Body of pancreas (tissue), 4 donors: ENCODE results near the gene VCP. TPM values are rescaled to one million over a fixed set of nuclear protein-coding genes. Genes with fewer than 3 reads are reported as not detected.

Source experiments
- ATAC-seq: fragments of 150-250 bp; one replicate; pipeline ENCODE4 v1.9.1; 2016
- DNase-seq, 4 donors: peaks; one replicate each; pipeline ENCODE4 v3.0.0-alpha.2; 2019
- H3K27ac ChIP-seq, 4 donors: fragments of 200-600 bp; sonication (generic); 1 replicate in 3 of 4; 2 replicates in 1 of 4; pipeline versions ENCODE4 v1.5.1 to v1.6.1; 2016 to 2019; ENCODE audit warnings: mild to moderate bottlenecking in 1 of 4, mixed read lengths in 1 of 4, moderate library complexity in 1 of 4
- H3K27me3 ChIP-seq, 2 donors: fragments of 200-600 bp; sonication (generic); one replicate each; pipeline ENCODE4 v1.6.0; 2016; ENCODE audit warnings: mild to moderate bottlenecking in 1 of 2
- H3K36me3 ChIP-seq, 2 donors: fragments of 200-600 bp; sonication (generic); replicated peaks in 1 of 2; 2 replicates each; pipeline ENCODE4 v1.5.1; 2016; ENCODE audit warnings: low read depth in 2 of 2; ENCODE audit not compliant: insufficient read depth in 1 of 2
- H3K4me1 ChIP-seq: fragments of 200-600 bp; sonication (generic); one replicate; pipeline ENCODE4 v1.6.0; 2016
- H3K4me3 ChIP-seq, 2 donors: fragments of 200-600 bp; sonication (generic); 1 replicate in 1 of 2; 2 replicates in 1 of 2; pipeline ENCODE4 v1.5.1; 2016 to 2019
- H3K9me3 ChIP-seq, 3 donors: fragments of 200-600 bp; sonication (generic); 1 replicate in 2 of 3; 2 replicates in 1 of 3; pipeline ENCODE4 v1.5.1; 2016
- CTCF ChIP-seq, 7 experiments: fragments of 450-650 bp in 4 of 7; fragments of 200-600 bp in 3 of 7; sonication (generic) in 3 of 7; IDR thresholded peaks; one replicate each; pipeline ENCODE4 v1.5.1; 2016 to 2019; ENCODE audit warnings: antibody characterized with exemption in 7 of 7
- POLR2A ChIP-seq, 3 donors: fragments of 450-650 bp; IDR thresholded peaks; one replicate each; pipeline ENCODE4 v1.6.1; 2016; ENCODE audit warnings: antibody characterized with exemption in 3 of 3, mild to moderate bottlenecking in 2 of 3
- WGBS, 2 donors: methylation state at CpG; one replicate each; pipeline ENCODE4 v1.1.5; 2017; 5-methylcytosine and 5-hydroxymethylcytosine counted together
- intact Hi-C: fragments of 100-400 bp; cut with DNase I; formaldehyde crosslinking; loops from one replicate; pipeline ENCODE4 v1.15.1; 2023
- total RNA-seq, 2 donors: library from RNA; depleted of rRNA; stranded (reverse); fragments of >200 nt; gene quantifications; one replicate each; pipeline ENCODE4 v1.1.0, GENCODE V29; 2016

Gene VCP
- total RNA-seq, 2 donors from 2014 or later: 63.6 to 118 TPM

DNA sequence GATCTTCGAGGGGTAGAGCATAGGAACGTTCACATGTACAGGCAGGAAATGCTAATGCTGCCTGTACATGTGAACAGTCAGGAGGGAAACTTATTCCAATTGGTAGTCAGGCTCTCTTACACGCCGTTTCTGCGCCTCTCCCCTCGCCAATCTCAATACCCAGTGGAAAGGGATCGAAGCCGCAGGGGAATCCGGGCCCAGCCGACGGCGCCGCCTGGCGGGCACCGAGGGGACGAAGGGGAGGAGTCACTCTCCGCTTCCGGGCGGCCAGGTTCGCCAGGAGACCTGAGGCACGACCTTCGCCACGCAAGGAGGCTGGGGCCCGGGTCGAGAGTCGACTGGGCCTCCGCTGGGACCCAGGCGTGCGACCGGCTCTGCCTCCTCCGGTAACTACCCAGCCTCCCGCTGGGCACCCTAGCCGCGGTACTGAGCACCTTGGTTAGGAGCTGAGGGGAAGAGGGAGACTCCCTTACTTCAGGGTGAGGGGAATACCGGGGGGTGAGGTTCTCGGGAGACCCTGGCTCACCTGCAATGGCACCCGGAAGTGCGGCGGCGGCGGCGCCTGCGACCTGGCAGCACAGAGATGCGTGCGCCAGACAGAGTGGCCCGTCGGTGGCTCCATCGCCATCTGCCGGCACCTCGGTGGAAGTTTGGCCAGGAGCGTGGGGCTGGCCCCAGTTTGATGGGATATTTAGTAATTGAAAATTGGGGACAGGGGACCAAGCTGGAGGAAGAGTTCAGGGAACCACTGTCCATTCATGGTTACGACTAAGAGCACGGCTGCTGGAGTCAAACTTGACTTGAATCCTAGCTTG, 23.8 kb upstream of the VCP start, which contains the start of gene PIGO:
PIGO (minus strand) TSS at position 557 of the 815 bp plus-strand sequence. CDS start 1,026 bp downstream, outside the sequence.
- H3K27ac ChIP-seq: peak within 1 kb of the TSS; percentile 89 to 99 (median 94)
- H3K4me1 ChIP-seq: peaks cover 22% of the 10 kb centered on the region
- intact Hi-C loops: no loop called here
- no peaks in the 10 kb centered on the region for H3K9me3 ChIP-seq
- DNase-seq (peak; percentile 91 to 93 (median 92)), ATAC-seq (peak; percentile 97)
- 0 to 3% methylated on average over 10 to 52 of the region's 53 CpGs for WGBS, 2 donors
- H3K36me3 ChIP-seq: peaks cover 0 to 7% of the 10 kb centered on the region in 2 donors
- H3K27me3 ChIP-seq: no peaks in the 10 kb centered on the region
- TF ChIP-seq POLR2A (IDR thresholded peaks at IDR 0.05) (peak; percentile 75 to 89 (median 87)), CTCF (IDR thresholded peaks at IDR 0.05) (peak; percentile 54 to 91 (median 77))
- H3K4me3 ChIP-seq: peak within 1 kb of the TSS; percentile 42 to 69

GRCh38 chr9:35091536-35091935, 19.1 kb upstream of the VCP start:
- intact Hi-C loops: no loop called here

GRCh38 chr9:35089434-35089833, 17.0 kb upstream of the VCP start:
- DNase-seq: no peak
- TF ChIP-seq CTCF (IDR thresholded peaks at IDR 0.05) (no peak), POLR2A (IDR thresholded peaks at IDR 0.05) (no peak)
- H3K27me3 ChIP-seq: no peaks in the 10 kb centered on the region
- H3K27ac ChIP-seq: no peak overlapping the region
- WGBS, 2 donors: 91 to 94% methylated on average over 2 of the region's 2 CpGs
- ATAC-seq: no peak
- no peak overlapping the region for H3K4me3 ChIP-seq
- H3K4me1 ChIP-seq: no peaks in the 10 kb centered on the region
- intact Hi-C loops: no loop called here
- no peaks in the 10 kb centered on the region for H3K9me3 ChIP-seq
- H3K36me3 ChIP-seq: peaks cover 0 to 21% of the 10 kb centered on the region in 2 donors

More at GRCh38 chr9:35091536-35091935, 19.1 kb upstream of the VCP start:
- Histone ChIP-seq H3K27ac (no peak overlapping the region), H3K27me3 (no peaks in the 10 kb centered on the region), H3K9me3 (no peaks in the 10 kb centered on the region), H3K4me1 (peaks cover 14% of the 10 kb centered on the region), H3K36me3 (peaks cover 0 to 21% of the 10 kb centered on the region in 2 donors), H3K4me3 (no peak overlapping the region)
- WGBS, 2 donors: 90 to 92% methylated on average over 6 to 12 of the region's 17 CpGs
- DNase-seq: no peak
- TF ChIP-seq POLR2A (IDR thresholded peaks at IDR 0.05): no peak
- no peak for TF ChIP-seq CTCF (IDR thresholded peaks at IDR 0.05)
- ATAC-seq: no peak

DNA sequence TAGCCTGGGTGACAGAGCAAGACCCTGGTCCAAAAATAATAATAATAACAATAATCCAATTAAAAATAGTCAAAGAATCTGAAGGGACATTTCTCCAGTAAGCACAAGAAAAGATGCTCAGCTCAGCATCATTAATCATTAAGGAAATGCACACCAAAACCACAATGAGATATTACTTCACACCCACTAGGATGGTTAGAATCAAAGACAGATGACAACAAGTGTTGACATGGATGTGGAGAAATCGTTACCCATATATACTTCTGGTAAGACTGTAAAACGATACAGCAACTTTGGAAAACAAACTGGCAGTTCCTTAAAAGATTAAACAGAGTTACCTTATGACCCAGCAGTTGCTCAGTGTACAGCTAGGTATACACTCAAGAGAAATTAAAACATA, 12.7 kb upstream of the VCP start:
- intact Hi-C loops: no loop called here
- DNase-seq (no peak), ATAC-seq (no peak)
- peaks cover 4% of the 10 kb centered on the region for H3K4me1 ChIP-seq
- WGBS, 2 donors: 74 to 80% methylated on average over 2 of the region's 2 CpGs
- H3K27me3 ChIP-seq: no peaks in the 10 kb centered on the region
- peaks cover 0 to 16% of the 10 kb centered on the region in 2 donors for H3K36me3 ChIP-seq
- H3K9me3 ChIP-seq: no peaks in the 10 kb centered on the region
- H3K27ac ChIP-seq: no peak overlapping the region
- H3K4me3 ChIP-seq: no peak overlapping the region
- TF ChIP-seq POLR2A (IDR thresholded peaks at IDR 0.05): no peak
- no peak for TF ChIP-seq CTCF (IDR thresholded peaks at IDR 0.05)
